Measurements from ENCODE around the gene CBL. TPM values are rescaled to one million over a fixed set of nuclear protein-coding genes. Genes with fewer than 3 reads are reported as not detected.

Gene CBL
- total and polyA plus RNA-seq, 10 of the 15 experiments (the other 5 are each of a cell fraction or from before 2014, with no cell fraction given) = 3.9 to 27.1 (median 9.5) TPM

- Histone ChIP-seq H3K27me3 (replicated peaks in 1 of 2; ENCODE audit: control insufficient read depth in 2 of 2, insufficient read depth in 2 of 2, low read length in 1 of 2) (no peaks in the 10 kb centered on the region), H3K36me3 (ENCODE audit: control insufficient read depth in 2 of 2, insufficient read depth in 2 of 2, low read length in 1 of 2) (no peaks in the 10 kb centered on the region), H4K20me1 (ENCODE audit: control insufficient read depth, insufficient read depth) (peaks cover 3% of the 10 kb centered on the region; the same call in 1 of the 2 replicates), H3K4me2 (ENCODE audit: control insufficient read depth, insufficient read depth) (no peak overlapping the region), H3K4me3 (no peak overlapping the region), H2AFZ (ENCODE audit: control insufficient read depth, low read depth, low read length) (no peak overlapping the region), H3K9ac (ENCODE audit: control insufficient read depth, insufficient read depth, low read length) (no peak overlapping the region), H3K79me2 (ENCODE audit: control insufficient read depth, insufficient read depth, low read length) (peaks cover 75% of the 10 kb centered on the region), H3K9me3 (replicated peaks; ENCODE audit: control insufficient read depth, insufficient read depth, low read length) (no peaks in the 10 kb centered on the region; the same call in 2 of the 3 replicates), H3K4me1 (ENCODE audit: control insufficient read depth, insufficient read depth, low read length) (peaks cover 3% of the 10 kb centered on the region), H3K27ac (ENCODE audit: control insufficient read depth, insufficient read depth) (no peak overlapping the region)
- TF ChIP-seq JUND (IDR thresholded peaks at IDR 0.05; ENCODE audit: low read depth, low read length) = no peak
- TF ChIP-seq RELA (IDR thresholded peaks at IDR 0.05; ENCODE audit: borderline replicate concordance, partially characterized antibody) = no peak
- no peak for TF ChIP-seq ATF2 (IDR thresholded peaks at IDR 0.05; ENCODE audit: low read length)
- no peak for TF ChIP-seq POLR2A (IDR thresholded peaks at IDR 0.05; ENCODE audit: low read depth, low read length)
- no peak for TF ChIP-seq ZZZ3 (IDR thresholded peaks at IDR 0.05; ENCODE audit: control insufficient read depth, insufficient read length, low read depth)
- TF ChIP-seq KDM1A (IDR thresholded peaks at IDR 0.05; ENCODE audit: borderline replicate concordance) = no peak
- TF ChIP-seq FOXK2 (IDR thresholded peaks at IDR 0.05) = no peak
- RAD21 ChIA-PET (ENCODE audit: unreplicated experiment) = no interaction called here
- in situ Hi-C loops (cut with MboI) (no loop called here), intact Hi-C loops (cut with micrococcal nuclease; ENCODE audit: unreplicated experiment) (no loop called here)
- no peak for FAIRE-seq
- WGBS (ENCODE audit: insufficient coverage, insufficient replicate concordance, low lambda C conversion rate, missing lambda C conversion rate) = 50% methylated on average over 8 of the region's 8 CpGs
- no peak for DNase-seq (ENCODE audit: low read depth, low spot score)
- CTCF ChIA-PET = interaction anchor here (2.0 kb wide), 1 partner anchor 13 kb away, joined by 6 read pairs; the partner anchor contains the start of gene CBL
- POLR2A ChIA-PET = no interaction called here
- ATAC-seq = no peak
- SMC1A ChIA-PET (ENCODE audit: uncharacterized antibody, unreplicated experiment) = interaction anchor here (1.7 kb wide), 1 partner anchor 9 kb away, joined by 7 read pairs; no protein-coding TSS in a partner anchor
- no TSS peak for BruUV-seq (replicated peaks)
Measured at GRCh38 chr11:119218141-119218878, 12.2 kb downstream of the CBL start.

Measured in GM12878 (cell line).